ENCODE measurements around the gene FARS2. TPM values are rescaled to one million over a fixed set of nuclear protein-coding genes. Genes with fewer than 3 reads are reported as not detected.

The FARS2 gene
- total RNA-seq, 1 donor from 2014 or later: 19.5 TPM

GRCh38 chr6:5365436-5366195 is 104.3 kb downstream of the FARS2 start:
- intact Hi-C loops (cut with micrococcal nuclease): no loop called here

GRCh38 chr6:5366941-5367340 is 105.6 kb downstream of the FARS2 start:
- intact Hi-C loops (cut with micrococcal nuclease): no loop called here

- intact Hi-C loops (cut with micrococcal nuclease): no loop called here
Observed at GRCh38 chr6:5367510-5367909, 106.2 kb downstream of the FARS2 start.

GRCh38 chr6:5373430-5373829 is 112.1 kb downstream of the FARS2 start:
- intact Hi-C loops (cut with micrococcal nuclease): no loop called here

GRCh38 chr6:5378331-5378730 is 117.0 kb downstream of the FARS2 start:
- intact Hi-C loops (cut with micrococcal nuclease): no loop called here

GRCh38 chr6:5379647-5380242 is 118.4 kb downstream of the FARS2 start:
- intact Hi-C loops (cut with micrococcal nuclease): loop anchor here (1.0 kb wide), 1 partner anchor 236 kb away; no protein-coding TSS in a partner anchor

- intact Hi-C loops (cut with micrococcal nuclease): no loop called here
Observed at GRCh38 chr6:5383856-5384255, 122.5 kb downstream of the FARS2 start.

- intact Hi-C loops (cut with micrococcal nuclease): no loop called here
Observed at GRCh38 chr6:5384276-5384675, 123.0 kb downstream of the FARS2 start.

GRCh38 chr6:5388326-5388725 is 127.0 kb downstream of the FARS2 start:
- intact Hi-C loops (cut with micrococcal nuclease): no loop called here

GRCh38 chr6:5389086-5389745 is 127.9 kb downstream of the FARS2 start:
- intact Hi-C loops (cut with micrococcal nuclease): no loop called here

GRCh38 chr6:5390177-5390576 is 128.9 kb downstream of the FARS2 start:
- intact Hi-C loops (cut with micrococcal nuclease): no loop called here

- intact Hi-C loops (cut with micrococcal nuclease): no loop called here
Observed at GRCh38 chr6:5394280-5394679, 133.0 kb downstream of the FARS2 start.

GRCh38 chr6:5395719-5396118 is 134.4 kb downstream of the FARS2 start:
- intact Hi-C loops (cut with micrococcal nuclease): no loop called here

GRCh38 chr6:5398530-5398929 is 137.2 kb downstream of the FARS2 start:
- intact Hi-C loops (cut with micrococcal nuclease): loop anchor here (1.0 kb wide), 1 partner anchor 255 kb away; no protein-coding TSS in a partner anchor

- intact Hi-C loops (cut with micrococcal nuclease): no loop called here
Observed at GRCh38 chr6:5399391-5399790, 138.1 kb downstream of the FARS2 start.

- intact Hi-C loops (cut with micrococcal nuclease): no loop called here
Observed at GRCh38 chr6:5401845-5402738, 140.8 kb downstream of the FARS2 start.

- intact Hi-C loops (cut with micrococcal nuclease): no loop called here
Observed at GRCh38 chr6:5403076-5403475, 141.8 kb downstream of the FARS2 start.

- intact Hi-C loops (cut with micrococcal nuclease): no loop called here
Observed at GRCh38 chr6:5403609-5404008, 142.3 kb downstream of the FARS2 start.

GRCh38 chr6:5405976-5406375 is 144.7 kb downstream of the FARS2 start:
- intact Hi-C loops (cut with micrococcal nuclease): no loop called here

- intact Hi-C loops (cut with micrococcal nuclease): no loop called here
Observed at GRCh38 chr6:5411414-5411813, 150.1 kb downstream of the FARS2 start.

GRCh38 chr6:5412017-5412416 is 150.7 kb downstream of the FARS2 start:
- intact Hi-C loops (cut with micrococcal nuclease): no loop called here

Data from T-helper 2 cell treated with Interferon-gamma antibody and Interleukin-4, amounts not matched to agents 100 ng/mL and 5 ng/mL, for 36 hours (primary cell).